Activated B cell treated with CpG ODN at 0.5 μM for 24 hours (primary cell): ENCODE measurements around the gene WSB2. TPM values are rescaled to one million over a fixed set of nuclear protein-coding genes. Genes with fewer than 3 reads are reported as not detected.
A peak's percentile ranks its signal among the peaks of the same experiment; 100 is the strongest.

ENCODE experiments used
- ATAC-seq: fragments of 200-7000 bp; cut with Tn5 transposase; one replicate; pipeline ENCODE4 v1.10.0; 2021; ENCODE audit warnings: low read depth, mild to moderate bottlenecking, moderate library complexity
- CTCF ChIA-PET: fragments of 350-600 bp; sonication (Branson Sonifier 250); formaldehyde crosslinking; loops from one replicate; lab custom pipeline; 2021; ENCODE audit warnings: antibody characterized with exemption; lab: Charles Lee
- POLR2A ChIA-PET: fragments of 350-600 bp; sonication (Branson Sonifier 250); formaldehyde crosslinking; loops from one replicate; lab custom pipeline; 2021; ENCODE audit warnings: antibody characterized with exemption; lab: Charles Lee
- DNase-seq: peaks from one replicate; pipeline ENCODE4 v3.0.0; 2022
- H3K27ac Mint-ChIP-seq: one replicate; pipeline ENCODE4 v1.8.0; 2020; ENCODE audit warnings: mixed read lengths
- H3K27me3 Mint-ChIP-seq: one replicate; pipeline ENCODE4 v1.8.0; 2021; ENCODE audit warnings: mixed read lengths
- H3K36me3 Mint-ChIP-seq: one replicate; pipeline ENCODE4 v1.8.0; 2021; ENCODE audit warnings: low read depth, mixed read lengths
- H3K4me1 Mint-ChIP-seq: one replicate; pipeline ENCODE4 v1.8.0; 2021; ENCODE audit warnings: mixed read lengths
- H3K4me3 Mint-ChIP-seq: one replicate; pipeline ENCODE4 v1.8.0; 2020; ENCODE audit warnings: mild to moderate bottlenecking, mixed read lengths
- H3K9me3 Mint-ChIP-seq: one replicate; pipeline ENCODE4 v1.8.0; 2020; ENCODE audit warnings: mixed read lengths
- intact Hi-C: fragments of 100-400 bp; cut with micrococcal nuclease; formaldehyde crosslinking; loops from one replicate; pipeline ENCODE4 v1.15.1; 2024
- total RNA-seq: library from RNA; stranded (reverse); gene quantifications from 2 replicates; pipeline ENCODE4 v1.2.3, GENCODE V29; 2022
- TF ChIP-seq, protein P1 (sequence below): fragments of 200-600 bp; IDR thresholded peaks from one replicate; pipeline ENCODE4 v1.8.0; 2022; ENCODE audit warnings: antibody characterized with exemption, mild to moderate bottlenecking

The WSB2 gene
- total RNA-seq, 1 donor from 2014 or later = 28.4 TPM

DNA sequence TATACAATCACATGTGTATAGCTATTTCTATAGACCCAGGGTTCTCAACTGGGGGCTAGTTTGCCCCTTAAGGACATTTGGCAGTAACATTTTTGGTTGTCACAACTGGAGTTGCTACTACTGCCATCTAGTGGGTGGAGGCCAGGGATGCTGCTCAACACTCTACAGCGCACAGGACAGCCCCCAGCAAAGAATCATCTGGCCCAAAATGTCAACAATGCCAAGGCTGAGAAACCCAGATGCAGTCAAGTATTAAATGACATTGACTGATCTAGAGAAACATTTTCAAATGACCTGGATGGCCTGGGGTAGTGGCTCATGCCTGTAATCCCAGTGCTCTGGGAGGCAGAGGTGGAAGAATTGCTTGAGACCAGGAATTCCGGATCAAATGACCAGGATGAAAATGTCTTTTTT lies 5.8 kb downstream of the WSB2 start:
- TF ChIP-seq, protein P1, sequence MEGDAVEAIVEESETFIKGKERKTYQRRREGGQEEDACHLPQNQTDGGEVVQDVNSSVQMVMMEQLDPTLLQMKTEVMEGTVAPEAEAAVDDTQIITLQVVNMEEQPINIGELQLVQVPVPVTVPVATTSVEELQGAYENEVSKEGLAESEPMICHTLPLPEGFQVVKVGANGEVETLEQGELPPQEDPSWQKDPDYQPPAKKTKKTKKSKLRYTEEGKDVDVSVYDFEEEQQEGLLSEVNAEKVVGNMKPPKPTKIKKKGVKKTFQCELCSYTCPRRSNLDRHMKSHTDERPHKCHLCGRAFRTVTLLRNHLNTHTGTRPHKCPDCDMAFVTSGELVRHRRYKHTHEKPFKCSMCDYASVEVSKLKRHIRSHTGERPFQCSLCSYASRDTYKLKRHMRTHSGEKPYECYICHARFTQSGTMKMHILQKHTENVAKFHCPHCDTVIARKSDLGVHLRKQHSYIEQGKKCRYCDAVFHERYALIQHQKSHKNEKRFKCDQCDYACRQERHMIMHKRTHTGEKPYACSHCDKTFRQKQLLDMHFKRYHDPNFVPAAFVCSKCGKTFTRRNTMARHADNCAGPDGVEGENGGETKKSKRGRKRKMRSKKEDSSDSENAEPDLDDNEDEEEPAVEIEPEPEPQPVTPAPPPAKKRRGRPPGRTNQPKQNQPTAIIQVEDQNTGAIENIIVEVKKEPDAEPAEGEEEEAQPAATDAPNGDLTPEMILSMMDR = no peak
- peaks cover 20% of the 10 kb centered on the region for H3K4me1 Mint-ChIP-seq

DNA sequence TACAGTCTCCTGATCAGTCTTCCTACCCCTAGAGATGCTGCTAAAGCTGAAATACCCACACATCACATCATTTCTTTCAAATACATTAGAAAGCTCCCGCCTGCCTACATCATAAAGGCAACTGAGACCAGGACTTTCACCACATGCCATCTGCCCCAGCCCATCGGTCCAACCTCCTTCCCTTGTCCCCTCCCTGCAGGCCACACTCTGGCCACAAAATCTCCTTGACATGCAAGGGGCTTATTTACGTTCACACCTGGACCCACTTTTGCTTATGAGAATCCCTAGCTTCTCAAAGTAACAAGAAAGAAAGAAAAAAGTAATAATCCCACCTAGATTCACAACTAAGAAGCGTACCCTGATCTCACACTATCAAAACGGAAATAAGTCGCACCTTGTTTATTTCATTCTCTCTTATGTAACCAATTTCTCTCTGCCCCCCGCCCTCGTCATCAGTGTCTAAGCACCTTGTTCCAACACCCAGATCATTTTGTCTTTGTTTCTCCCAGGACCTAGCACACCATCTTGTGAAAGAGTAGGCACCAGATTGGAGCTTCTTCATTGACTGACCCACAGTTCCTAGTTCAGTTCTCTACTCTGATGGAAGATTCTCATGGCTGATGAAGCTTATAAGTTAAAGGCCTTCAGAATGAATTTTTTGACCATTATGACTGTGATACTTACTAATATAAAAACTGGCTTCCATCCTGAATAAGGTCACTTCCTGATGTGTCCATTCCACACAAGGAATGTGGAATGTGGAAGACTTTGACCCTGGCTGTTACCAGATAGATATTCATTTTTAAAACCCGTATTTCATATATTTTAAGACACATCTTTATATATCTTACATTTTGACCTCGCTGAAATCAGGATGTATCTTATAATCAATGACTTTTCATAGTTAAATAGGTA lies 7.7 kb downstream of the WSB2 start:
- Mint-ChIP-seq H3K4me1 (peaks cover 10% of the 10 kb centered on the region), H3K9me3 (no peaks in the 10 kb centered on the region), H3K36me3 (peaks cover 21% of the 10 kb centered on the region), H3K27me3 (no peaks in the 10 kb centered on the region), H3K27ac (no peak overlapping the region), H3K4me3 (no peak overlapping the region)
- ATAC-seq (no peak), DNase-seq (no peak)
- TF ChIP-seq, protein P1 = no peak
- POLR2A ChIA-PET = no interaction called here
- intact Hi-C loops = no loop called here
- CTCF ChIA-PET = no interaction called here

More for the DNA sequence above, 5.8 kb downstream of the WSB2 start:
- H3K36me3 Mint-ChIP-seq = peaks cover 15% of the 10 kb centered on the region
- DNase-seq (peak; percentile 45), ATAC-seq (peak; percentile 95)
- no peaks in the 10 kb centered on the region for H3K9me3 Mint-ChIP-seq
- no peak overlapping the region for H3K4me3 Mint-ChIP-seq
- CTCF ChIA-PET = interaction anchor here (0.7 to 1.3 kb wide), 2 partner anchors 8 to 10 kb away, joined by 3 to 4 read pairs; no protein-coding TSS in a partner anchor
- no peaks in the 10 kb centered on the region for H3K27me3 Mint-ChIP-seq
- H3K27ac Mint-ChIP-seq = no peak overlapping the region
- intact Hi-C loops = loop anchor here (1.0 kb wide), 1 partner anchor 20 kb away; no protein-coding TSS in a partner anchor
- POLR2A ChIA-PET = interaction anchor here (0.7 to 1.3 kb wide), 2 partner anchors 23 to 198 kb away, joined by 3 to 6 read pairs; no protein-coding TSS in a partner anchor

DNA sequence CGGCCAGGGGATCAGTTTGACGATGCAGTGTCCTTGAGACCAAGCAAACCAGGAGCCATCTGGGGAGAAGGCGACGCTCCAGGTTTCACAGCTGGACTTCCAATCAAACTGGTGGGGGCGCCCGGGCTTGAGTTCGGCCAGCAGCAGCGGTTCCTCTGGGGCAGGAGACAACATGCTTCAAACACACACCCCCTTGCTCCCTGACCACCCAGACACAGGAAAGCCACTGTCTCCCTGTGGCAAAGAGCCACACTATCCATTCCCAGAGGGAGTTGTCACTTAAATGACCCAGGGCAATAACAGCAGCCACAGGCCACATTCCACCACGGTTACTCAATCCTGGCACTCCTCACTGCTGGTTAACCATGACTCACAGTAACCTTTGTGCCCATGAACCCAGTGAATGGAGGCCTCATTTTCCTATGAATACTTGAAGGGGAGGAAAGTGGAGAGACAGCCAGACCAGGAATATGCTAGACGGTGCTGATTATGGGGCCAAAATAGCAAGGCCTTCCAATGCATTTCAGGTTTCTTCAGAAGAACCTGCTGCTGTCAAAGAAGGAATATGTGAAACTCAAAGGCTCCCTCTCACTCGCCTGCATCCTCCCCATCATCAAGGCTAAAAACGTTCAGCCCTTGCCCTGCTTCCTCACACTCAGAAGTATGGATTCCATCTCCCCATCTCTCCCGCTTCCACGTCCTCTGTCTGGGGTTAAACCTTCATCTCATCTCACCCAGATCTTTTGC lies 8.5 kb downstream of the WSB2 start:
- Mint-ChIP-seq H3K4me1 (peaks cover 10% of the 10 kb centered on the region), H3K36me3 (peaks cover 21% of the 10 kb centered on the region), H3K9me3 (no peaks in the 10 kb centered on the region), H3K27ac (no peak overlapping the region), H3K27me3 (no peaks in the 10 kb centered on the region), H3K4me3 (no peak overlapping the region)
- TF ChIP-seq, protein P1 = no peak
- ATAC-seq = no peak
- POLR2A ChIA-PET = no interaction called here
- CTCF ChIA-PET = no interaction called here
- intact Hi-C loops = no loop called here
- no peak for DNase-seq

DNA sequence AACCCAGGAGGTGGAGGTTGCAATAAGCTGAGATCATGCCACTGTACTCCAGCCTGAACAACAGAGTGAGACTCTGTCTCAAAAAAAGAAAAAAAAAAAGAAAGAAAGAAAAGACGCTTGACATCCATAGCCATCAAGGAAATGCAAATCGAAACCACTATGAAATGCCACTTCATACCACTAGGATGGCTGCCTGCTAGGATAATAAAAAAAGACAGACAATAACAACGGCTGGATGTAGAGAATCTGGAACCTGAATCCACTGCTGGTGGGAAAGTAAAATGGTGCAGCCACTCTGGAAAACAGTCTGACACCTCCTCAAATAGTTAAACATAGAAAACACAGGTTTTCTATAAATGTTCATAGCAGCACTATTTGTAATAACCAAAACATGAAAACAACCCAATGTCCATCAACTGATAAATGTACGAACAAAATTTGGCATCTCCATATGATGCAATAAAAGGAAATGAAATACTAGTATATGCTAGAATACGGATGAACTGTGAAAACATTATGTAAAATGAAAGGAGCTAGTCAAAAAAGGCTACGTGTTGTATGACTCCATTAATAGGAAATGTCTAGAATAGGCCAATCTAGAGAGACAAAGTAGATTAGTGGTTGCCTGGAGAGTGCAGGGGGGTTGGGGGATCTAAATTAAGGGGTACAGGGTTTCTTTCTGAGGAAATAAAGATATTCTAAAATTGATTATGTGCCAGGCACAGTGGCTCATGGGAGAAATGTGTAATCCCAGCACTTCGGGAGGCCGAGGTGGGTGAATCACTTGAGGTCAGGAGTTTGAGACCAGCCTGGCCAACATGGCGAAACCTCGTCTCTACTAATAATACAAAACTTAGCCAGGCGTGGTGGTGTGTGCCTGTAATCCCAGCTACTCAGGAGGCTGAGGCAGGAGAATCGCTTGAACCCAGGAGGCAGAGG lies 9.7 kb downstream of the WSB2 start:
- peaks cover 9% of the 10 kb centered on the region for H3K4me1 Mint-ChIP-seq
- ATAC-seq (no peak), DNase-seq (no peak)
- H3K27ac Mint-ChIP-seq = no peak overlapping the region
- peaks cover 23% of the 10 kb centered on the region for H3K36me3 Mint-ChIP-seq
- no peaks in the 10 kb centered on the region for H3K27me3 Mint-ChIP-seq
- H3K4me3 Mint-ChIP-seq = no peak overlapping the region
- CTCF ChIA-PET = no interaction called here
- no peaks in the 10 kb centered on the region for H3K9me3 Mint-ChIP-seq
- intact Hi-C loops = no loop called here
- POLR2A ChIA-PET = no interaction called here
- TF ChIP-seq, protein P1 = no peak
